K562 (cell line): Measurements from ENCODE around the gene GDF9. TPM values are rescaled to one million over a fixed set of nuclear protein-coding genes. Genes with fewer than 3 reads are reported as not detected.

Source experiments
- BCL6 ChIP-seq: fragments of 250-450 bp; sonication (Bioruptor Pico); IDR thresholded peaks from 2 replicates; pipeline ENCODE4 v1.4.0; 2020
- CEBPB ChIP-seq: fragments of 450-650 bp; IDR thresholded peaks from 2 replicates; pipeline ENCODE4 v1.6.1; 2016; ENCODE audit warnings: missing genetic modification characterization, missing compliant biosample characterization
- CHAMP1 ChIP-seq: fragments of 450-650 bp; IDR thresholded peaks from 2 replicates; pipeline ENCODE4 v1.6.1; 2016; ENCODE audit warnings: mild to moderate bottlenecking
- ESRRA ChIP-seq: fragments of 450-650 bp; IDR thresholded peaks from 2 replicates; pipeline ENCODE4 v1.6.1; 2014; ENCODE audit warnings: low read depth, mild to moderate bottlenecking, moderate library complexity, borderline replicate concordance
- ETS1 ChIP-seq: conservative IDR thresholded peaks from 2 replicates; pipeline ENCODE4 v1.6.1; 2011; ENCODE audit warnings: low read depth, mild to moderate bottlenecking, low read length; ENCODE audit not compliant: control insufficient read depth
- EWSR1 ChIP-seq: fragments of 450-650 bp; IDR thresholded peaks from 2 replicates; pipeline ENCODE4 v1.6.1; 2018; ENCODE audit warnings: borderline replicate concordance, mild to moderate bottlenecking, low read depth, moderate library complexity; ENCODE audit not compliant: partially characterized antibody
- FOSL1 ChIP-seq: fragments of 200-800 bp; sonication (Bioruptor generic); conservative IDR thresholded peaks from 2 replicates; pipeline ENCODE4 v1.6.1; 2016; ENCODE audit warnings: missing genetic modification characterization, missing compliant biosample characterization
- GTF2F1 ChIP-seq: IDR thresholded peaks from 2 replicates; pipeline ENCODE4 v1.6.1; 2011; ENCODE audit warnings: low read depth, low read length, improper control_type of control experiment
- HCFC1 ChIP-seq: IDR thresholded peaks from 2 replicates; pipeline ENCODE4 v1.6.1; 2012; ENCODE audit warnings: low read depth, low read length, improper control_type of control experiment
- HDAC3 ChIP-seq: fragments of 450-650 bp; IDR thresholded peaks from 2 replicates; pipeline ENCODE4 v1.6.1; 2018; ENCODE audit warnings: borderline replicate concordance, mild to moderate bottlenecking, moderate library complexity; ENCODE audit not compliant: partially characterized antibody
- HDGF ChIP-seq: fragments of 450-650 bp; IDR thresholded peaks from 2 replicates; pipeline ENCODE4 v1.6.1; 2016
- HMGN3 ChIP-seq: IDR thresholded peaks from 2 replicates; pipeline ENCODE4 v1.6.1; 2011; ENCODE audit warnings: borderline replicate concordance, low read depth, mild to moderate bottlenecking, mixed read lengths, low read length; ENCODE audit not compliant: insufficient read length; ENCODE audit errors: extremely low read depth
- KAT2B ChIP-seq: IDR thresholded peaks from one replicate; pipeline ENCODE4 v1.6.1; 2012; ENCODE audit warnings: low read depth, mild to moderate bottlenecking, control low read depth, inconsistent platforms, low read length, moderate library complexity
- LCOR ChIP-seq: sonication (generic); formaldehyde crosslinking; IDR thresholded peaks from 2 replicates; pipeline ENCODE4 v1.8.0; 2022; ENCODE audit warnings: mild to moderate bottlenecking, missing genetic modification reagents
- POLR2A ChIP-seq: fragments of 450-650 bp; conservative IDR thresholded peaks from 2 replicates; pipeline ENCODE4 v1.6.1; 2016
- PTBP1 ChIP-seq: fragments of 200-400 bp; formaldehyde crosslinking; IDR thresholded peaks from 2 replicates; pipeline ENCODE4 v1.6.1; 2017; ENCODE audit warnings: low read depth, low read length
- SAP30 ChIP-seq: fragments of 200-600 bp; sonication (generic); IDR thresholded peaks from 2 replicates; pipeline ENCODE4 v1.6.1; 2012; ENCODE audit warnings: borderline replicate concordance, low read depth, mild to moderate bottlenecking, moderate library complexity, low read length, control low read depth, inconsistent platforms; ENCODE audit not compliant: insufficient read depth, poor library complexity, severe bottlenecking
- SMARCA4 ChIP-seq: fragments of 450-650 bp; IDR thresholded peaks from 2 replicates; pipeline ENCODE4 v1.6.1; 2016
- TAF1 ChIP-seq: IDR thresholded peaks from 2 replicates; pipeline ENCODE4 v1.6.1; 2011; ENCODE audit warnings: mild to moderate bottlenecking, low read length, moderate library complexity; ENCODE audit not compliant: insufficient read depth, control insufficient read depth, severe bottlenecking; ENCODE audit errors: extremely low read depth
- TCF7L2 ChIP-seq: fragments of 150-350 bp; IDR thresholded peaks from 2 replicates; pipeline ENCODE4 v1.6.1; 2016; ENCODE audit warnings: low read depth, mild to moderate bottlenecking, low read length, moderate library complexity
- U2AF1 ChIP-seq: fragments of 200-400 bp; formaldehyde crosslinking; optimal IDR thresholded peaks from 2 replicates; pipeline ENCODE3; 2017; ENCODE audit warnings: mild to moderate bottlenecking, low read depth, low read length, moderate library complexity
- ZFPM2 ChIP-seq: fragments of 250-450 bp; sonication (Bioruptor Pico); IDR thresholded peaks from 2 replicates; pipeline ENCODE4 v1.5.1; 2022; ENCODE audit warnings: mild to moderate bottlenecking
- ZNF316 ChIP-seq: fragments of 450-650 bp; IDR thresholded peaks from 2 replicates; pipeline ENCODE4 v1.6.1; 2016
- ZNF561 ChIP-seq: fragments of 450-650 bp; formaldehyde crosslinking; conservative IDR thresholded peaks from 2 replicates; pipeline ENCODE4 v1.4.0; 2020; ENCODE audit warnings: mild to moderate bottlenecking, moderate library complexity
- ZNF639 ChIP-seq, 2 experiments: fragments of 200-800 bp in 1 of 2; sonication (Bioruptor generic) in 1 of 2; sonication (generic) in 1 of 2; formaldehyde crosslinking in 1 of 2; IDR thresholded peaks in 1 of 2; conservative IDR thresholded peaks in 1 of 2; 2 replicates each; pipeline versions ENCODE4 v1.5.0 to v1.6.1; 2016 to 2020; ENCODE audit warnings: missing compliant biosample characterization in 1 of 2, missing genetic modification characterization in 1 of 2, missing genetic modification reagents in 1 of 2
- ZNF75A ChIP-seq: fragments of 450-650 bp; formaldehyde crosslinking; IDR thresholded peaks from 2 replicates; pipeline ENCODE4 v1.4.0; 2020; ENCODE audit warnings: mild to moderate bottlenecking
- ZNF785 ChIP-seq: fragments of 250-450 bp; sonication (Bioruptor Pico); IDR thresholded peaks from 2 replicates; pipeline ENCODE4 v1.4.0; 2020; ENCODE audit warnings: mild to moderate bottlenecking
- polyA plus RNA-seq, 8 experiments: library from polyadenylated mRNA; depleted of rRNA in 4 of 8; stranded (reverse) in 5 of 8; unstranded in 3 of 8; fragments of >200 nt; fragmentation: Nextera tagmentation in 2 of 8; fragmentation: Illumina TruSeq in 1 of 8; extraction: Ambion mirVana in 2 of 8; extraction: Trizol in 1 of 8; gene quantifications; 2 replicates each; pipeline versions ENCODE4 v1.2.1 to v1.2.3, GENCODE V29; 2011 to 2014; ENCODE audit warnings: inconsistent platforms in 1 of 8, missing spikeins in 1 of 8
- total RNA-seq, 7 experiments: library from RNA; depleted of rRNA in 6 of 7; stranded (reverse); fragments of >200 nt in 6 of 7; fragmentation: Illumina TruSeq in 2 of 7; extraction: Trizol in 2 of 7; gene quantifications; 2 replicates each; pipeline versions ENCODE4 v1.2.1 to v1.2.3, GENCODE V29; 2011 to 2021; ENCODE audit warnings: low replicate concordance in 1 of 7

GDF9 gene
- total and polyA plus RNA-seq, 9 of the 15 experiments (the other 6 are each of a cell fraction or from before 2014, with no cell fraction given): 0.10 to 0.70 (median 0.20) TPM; not detected in 1

GRCh38 chr5:132907161-132907560 lies 40.9 kb upstream of the GDF9 start (continued):
- TF ChIP-seq SAP30: no peak
- TF ChIP-seq CEBPB: no peak
- no peak for TF ChIP-seq ZNF785 (CRISPR knock-in tag)
- TF ChIP-seq EWSR1: no peak
- TF ChIP-seq PTBP1: no peak
- TF ChIP-seq FOSL1: peak; percentile 71
- TF ChIP-seq ZNF561 (CRISPR knock-in tag): no peak
- TF ChIP-seq ESRRA: no peak
- no peak for TF ChIP-seq U2AF1
- TF ChIP-seq ZNF316: peak; percentile 60
- no peak for TF ChIP-seq POLR2A
- TF ChIP-seq ETS1: no peak
- TF ChIP-seq HDAC3: no peak
- no peak for TF ChIP-seq LCOR
- no peak for TF ChIP-seq HDGF
- no peak for TF ChIP-seq HCFC1
- TF ChIP-seq CHAMP1: no peak
- 0 out of 2 replicates have a peak, but pooled peaks have one; percentile 28 for TF ChIP-seq SMARCA4
- TF ChIP-seq KAT2B: peak; percentile 33
- TF ChIP-seq BCL6: no peak
- no peak for TF ChIP-seq HMGN3
- TF ChIP-seq ZNF639 (CRISPR knock-in tag; conservative IDR thresholded peaks at IDR 0.05 in 1 of 2, IDR thresholded peaks at IDR 0.05 in 1 of 2): no peak
- TF ChIP-seq GTF2F1: no peak
- TF ChIP-seq TAF1: no peak
- no peak for TF ChIP-seq ZNF75A (CRISPR knock-in tag)
- no peak for TF ChIP-seq ZFPM2 (CRISPR knock-in tag)
- TF ChIP-seq TCF7L2: no peak
